ENCODE results near the gene AURKAIP1. TPM values are rescaled to one million over a fixed set of nuclear protein-coding genes. Genes with fewer than 3 reads are reported as not detected.

AURKAIP1 gene
- total and polyA plus RNA-seq, 9 of the 15 experiments (the other 6 are each of a cell fraction or from before 2014, with no cell fraction given) = 7.8 to 478 (median 92.0) TPM

DNA sequence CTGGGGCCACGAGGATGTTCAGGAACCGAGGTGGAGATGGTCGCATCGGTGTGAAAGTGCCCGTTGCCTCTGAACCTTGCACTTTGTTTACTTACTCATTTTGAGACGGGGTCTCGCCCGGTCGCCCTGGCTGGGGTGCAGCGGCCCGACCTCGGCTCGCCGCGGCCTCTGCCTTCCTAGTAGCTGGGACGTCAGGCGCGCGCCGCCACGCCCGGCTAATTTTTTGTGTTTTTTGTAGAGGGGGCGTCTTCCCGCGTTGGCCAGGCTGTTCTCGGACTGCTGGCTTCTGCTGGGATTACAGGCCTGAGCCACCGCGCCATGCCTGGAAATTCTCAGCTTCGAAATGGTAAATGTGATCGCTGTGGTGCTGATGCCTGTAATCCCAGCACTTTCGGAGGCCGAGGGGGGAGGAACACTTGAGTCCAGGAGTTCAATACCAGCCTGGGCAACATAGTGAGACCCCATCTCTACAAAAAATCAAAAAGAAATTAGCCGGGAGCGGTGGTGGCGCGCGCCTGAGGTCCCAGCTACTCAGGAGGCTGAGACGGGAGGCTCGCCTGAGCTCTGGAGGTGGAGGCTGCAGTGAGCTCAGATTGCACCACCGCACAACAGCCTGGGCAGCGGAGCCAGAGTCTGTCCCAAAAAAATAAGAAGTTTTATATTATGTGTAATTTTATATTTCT, 32.8 kb upstream of the AURKAIP1 start (continued):
- TF ChIP-seq NR2C1 (IDR thresholded peaks at IDR 0.05) = peak; percentile 45; the same call in 1 of the 2 replicates
- TF ChIP-seq NR2C1 (tag; IDR thresholded peaks at IDR 0.05) = no peak
- no peak for TF ChIP-seq ZFPM2 (CRISPR knock-in tag; IDR thresholded peaks at IDR 0.05)
- 0 out of 2 replicates have a peak, but pooled peaks have one; percentile 28 for TF ChIP-seq LCOR (CRISPR knock-in tag; IDR thresholded peaks at IDR 0.05)
- TF ChIP-seq ETV6 (IDR thresholded peaks at IDR 0.05; ENCODE audit: borderline replicate concordance in 1 of 2, low read depth in 2 of 2, low read length in 1 of 2) = no peak
- peak; percentile 52; the same call in 1 of the 2 replicates for TF ChIP-seq ETV6 (CRISPR knock-in tag; IDR thresholded peaks at IDR 0.05; ENCODE audit: borderline replicate concordance)
- no peak for TF ChIP-seq KLF10 (CRISPR knock-in tag; IDR thresholded peaks at IDR 0.05)
- TF ChIP-seq MYNN (IDR thresholded peaks at IDR 0.05) = no peak
- 0 out of 2 replicates have a peak, but pooled peaks have one; percentile 57 for TF ChIP-seq MYNN (CRISPR knock-in tag; IDR thresholded peaks at IDR 0.05)
- TF ChIP-seq NR2F6 (CRISPR knock-in tag; IDR thresholded peaks at IDR 0.05) = no peak
- TF ChIP-seq, protein P1, sequence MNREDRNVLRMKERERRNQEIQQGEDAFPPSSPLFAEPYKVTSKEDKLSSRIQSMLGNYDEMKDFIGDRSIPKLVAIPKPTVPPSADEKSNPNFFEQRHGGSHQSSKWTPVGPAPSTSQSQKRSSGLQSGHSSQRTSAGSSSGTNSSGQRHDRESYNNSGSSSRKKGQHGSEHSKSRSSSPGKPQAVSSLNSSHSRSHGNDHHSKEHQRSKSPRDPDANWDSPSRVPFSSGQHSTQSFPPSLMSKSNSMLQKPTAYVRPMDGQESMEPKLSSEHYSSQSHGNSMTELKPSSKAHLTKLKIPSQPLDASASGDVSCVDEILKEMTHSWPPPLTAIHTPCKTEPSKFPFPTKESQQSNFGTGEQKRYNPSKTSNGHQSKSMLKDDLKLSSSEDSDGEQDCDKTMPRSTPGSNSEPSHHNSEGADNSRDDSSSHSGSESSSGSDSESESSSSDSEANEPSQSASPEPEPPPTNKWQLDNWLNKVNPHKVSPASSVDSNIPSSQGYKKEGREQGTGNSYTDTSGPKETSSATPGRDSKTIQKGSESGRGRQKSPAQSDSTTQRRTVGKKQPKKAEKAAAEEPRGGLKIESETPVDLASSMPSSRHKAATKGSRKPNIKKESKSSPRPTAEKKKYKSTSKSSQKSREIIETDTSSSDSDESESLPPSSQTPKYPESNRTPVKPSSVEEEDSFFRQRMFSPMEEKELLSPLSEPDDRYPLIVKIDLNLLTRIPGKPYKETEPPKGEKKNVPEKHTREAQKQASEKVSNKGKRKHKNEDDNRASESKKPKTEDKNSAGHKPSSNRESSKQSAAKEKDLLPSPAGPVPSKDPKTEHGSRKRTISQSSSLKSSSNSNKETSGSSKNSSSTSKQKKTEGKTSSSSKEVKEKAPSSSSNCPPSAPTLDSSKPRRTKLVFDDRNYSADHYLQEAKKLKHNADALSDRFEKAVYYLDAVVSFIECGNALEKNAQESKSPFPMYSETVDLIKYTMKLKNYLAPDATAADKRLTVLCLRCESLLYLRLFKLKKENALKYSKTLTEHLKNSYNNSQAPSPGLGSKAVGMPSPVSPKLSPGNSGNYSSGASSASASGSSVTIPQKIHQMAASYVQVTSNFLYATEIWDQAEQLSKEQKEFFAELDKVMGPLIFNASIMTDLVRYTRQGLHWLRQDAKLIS (CRISPR knock-in tag; IDR thresholded peaks at IDR 0.05) = peak; percentile 91
- TF ChIP-seq, protein P2, sequence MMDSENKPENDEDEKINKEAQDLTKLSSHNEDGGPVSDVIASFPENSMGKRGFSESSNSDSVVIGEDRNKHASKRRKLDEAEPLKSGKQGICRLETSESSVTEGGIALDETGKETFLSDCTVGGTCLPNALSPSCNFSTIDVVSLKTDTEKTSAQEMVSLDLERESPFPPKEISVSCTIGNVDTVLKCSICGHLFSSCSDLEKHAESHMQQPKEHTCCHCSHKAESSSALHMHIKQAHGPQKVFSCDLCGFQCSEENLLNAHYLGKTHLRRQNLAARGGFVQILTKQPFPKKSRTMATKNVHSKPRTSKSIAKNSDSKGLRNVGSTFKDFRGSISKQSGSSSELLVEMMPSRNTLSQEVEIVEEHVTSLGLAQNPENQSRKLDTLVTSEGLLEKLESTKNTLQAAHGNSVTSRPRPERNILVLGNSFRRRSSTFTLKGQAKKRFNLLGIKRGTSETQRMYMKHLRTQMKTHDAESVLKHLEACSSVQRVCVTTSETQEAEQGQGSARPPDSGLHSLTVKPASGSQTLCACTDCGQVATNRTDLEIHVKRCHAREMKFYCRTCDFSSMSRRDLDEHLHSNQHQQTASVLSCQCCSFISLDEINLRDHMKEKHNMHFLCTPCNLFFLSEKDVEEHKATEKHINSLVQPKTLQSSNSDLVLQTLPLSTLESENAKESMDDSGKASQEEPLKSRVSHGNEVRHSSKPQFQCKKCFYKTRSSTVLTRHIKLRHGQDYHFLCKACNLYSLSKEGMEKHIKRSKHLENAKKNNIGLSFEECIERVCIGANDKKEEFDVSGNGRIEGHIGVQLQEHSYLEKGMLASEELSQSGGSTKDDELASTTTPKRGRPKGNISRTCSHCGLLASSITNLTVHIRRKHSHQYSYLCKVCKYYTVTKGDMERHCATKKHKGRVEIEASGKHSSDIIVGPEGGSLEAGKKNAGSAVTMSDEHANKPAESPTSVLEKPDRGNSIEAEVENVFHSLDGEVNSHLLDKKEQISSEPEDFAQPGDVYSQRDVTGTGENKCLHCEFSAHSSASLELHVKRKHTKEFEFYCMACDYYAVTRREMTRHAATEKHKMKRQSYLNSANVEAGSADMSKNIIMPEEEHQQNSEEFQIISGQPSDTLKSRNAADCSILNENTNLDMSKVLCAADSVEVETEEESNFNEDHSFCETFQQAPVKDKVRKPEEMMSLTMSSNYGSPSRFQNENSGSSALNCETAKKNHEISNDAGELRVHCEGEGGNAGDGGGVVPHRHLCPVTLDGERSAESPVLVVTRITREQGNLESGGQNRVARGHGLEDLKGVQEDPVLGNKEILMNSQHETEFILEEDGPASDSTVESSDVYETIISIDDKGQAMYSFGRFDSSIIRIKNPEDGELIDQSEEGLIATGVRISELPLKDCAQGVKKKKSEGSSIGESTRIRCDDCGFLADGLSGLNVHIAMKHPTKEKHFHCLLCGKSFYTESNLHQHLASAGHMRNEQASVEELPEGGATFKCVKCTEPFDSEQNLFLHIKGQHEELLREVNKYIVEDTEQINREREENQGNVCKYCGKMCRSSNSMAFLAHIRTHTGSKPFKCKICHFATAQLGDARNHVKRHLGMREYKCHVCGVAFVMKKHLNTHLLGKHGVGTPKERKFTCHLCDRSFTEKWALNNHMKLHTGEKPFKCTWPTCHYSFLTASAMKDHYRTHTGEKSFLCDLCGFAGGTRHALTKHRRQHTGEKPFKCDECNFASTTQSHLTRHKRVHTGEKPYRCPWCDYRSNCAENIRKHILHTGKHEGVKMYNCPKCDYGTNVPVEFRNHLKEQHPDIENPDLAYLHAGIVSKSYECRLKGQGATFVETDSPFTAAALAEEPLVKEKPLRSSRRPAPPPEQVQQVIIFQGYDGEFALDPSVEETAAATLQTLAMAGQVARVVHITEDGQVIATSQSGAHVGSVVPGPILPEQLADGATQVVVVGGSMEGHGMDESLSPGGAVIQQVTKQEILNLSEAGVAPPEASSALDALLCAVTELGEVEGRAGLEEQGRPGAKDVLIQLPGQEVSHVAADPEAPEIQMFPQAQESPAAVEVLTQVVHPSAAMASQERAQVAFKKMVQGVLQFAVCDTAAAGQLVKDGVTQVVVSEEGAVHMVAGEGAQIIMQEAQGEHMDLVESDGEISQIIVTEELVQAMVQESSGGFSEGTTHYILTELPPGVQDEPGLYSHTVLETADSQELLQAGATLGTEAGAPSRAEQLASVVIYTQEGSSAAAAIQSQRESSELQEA (IDR thresholded peaks at IDR 0.05; ENCODE audit: low read depth) = no peak
- TF ChIP-seq ZNF507 (tag; conservative IDR thresholded peaks at IDR 0.05) = no peak
- TF ChIP-seq EHMT2 (IDR thresholded peaks at IDR 0.05) = no peak

All from K562 (cell line).